HepG2 (cell line): ENCODE data around the gene ARHGAP10. TPM values are rescaled to one million over a fixed set of nuclear protein-coding genes. Genes with fewer than 3 reads are reported as not detected.

Source experiments
- ATAC-seq: fragments of 200-7000 bp; cut with Tn5 transposase; 3 replicates; pipeline ENCODE4 v1.9.1; 2020; ENCODE audit warnings: mild to moderate bottlenecking, moderate library complexity
- BruUV-seq: library from RNA; stranded (reverse); fragments of 400-500 nt; replicated peaks from 2 replicates; lab custom pipeline; 2021; lab: Mats Ljungman, UMichigan
- CTCF ChIA-PET: fragments of 300-600 bp; formaldehyde crosslinking; extraction: SDS; loops from one replicate; lab custom pipeline; 2021; ENCODE audit warnings: low total read pairs, inconsistent platforms, low intra/inter-chr PET ratio; lab: Yijun Ruan, JAX
- POLR2A ChIA-PET: fragments of 350-600 bp; sonication (Branson Sonifier 250); formaldehyde crosslinking; loops from one replicate; lab custom pipeline; 2020; ENCODE audit warnings: antibody characterized with exemption, inconsistent platforms; lab: Yijun Ruan, JAX
- DNase-seq: peaks from one replicate; pipeline ENCODE4 v3.0.0-alpha.2; 2015; ENCODE audit warnings: low spot score
- FAIRE-seq: peaks from 3 replicates; lab custom pipeline; 2011; peaks lifted over from hg19 to GRCh38; lab: Jason Lieb, UNC
- H2AFZ ChIP-seq: one replicate; pipeline ENCODE4 v1.6.1; 2011; ENCODE audit warnings: low read length, inconsistent platforms
- H3K27ac ChIP-seq: fragments of 300-600 bp; 3 replicates; pipeline ENCODE4 v1.8.0; 2011; ENCODE audit warnings: mixed run types, mild to moderate bottlenecking, mixed read lengths, low read length, inconsistent platforms; ENCODE audit not compliant: insufficient read depth; ENCODE audit errors: extremely low read length
- H3K27me3 ChIP-seq, 2 experiments: fragments of 200-600 bp in 1 of 2; 2 replicates in 1 of 2; 3 replicates in 1 of 2; pipeline versions ENCODE4 v1.6.0 to v1.8.0; 2011; ENCODE audit warnings: low read length in 2 of 2, mild to moderate bottlenecking in 2 of 2, moderate library complexity in 2 of 2, inconsistent platforms in 1 of 2; ENCODE audit not compliant: insufficient read depth in 2 of 2, control insufficient read depth in 1 of 2
- H3K36me3 ChIP-seq, 2 experiments: fragments of 200-600 bp in 1 of 2; replicated peaks in 1 of 2; 2 replicates in 1 of 2; 3 replicates in 1 of 2; pipeline versions ENCODE4 v1.5.1 to v1.8.0; 2011; ENCODE audit warnings: low read length in 2 of 2, inconsistent platforms in 1 of 2; ENCODE audit not compliant: insufficient read depth in 2 of 2, control insufficient read depth in 1 of 2
- H3K4me1 ChIP-seq: 2 replicates; pipeline ENCODE4 v1.5.1; 2012; ENCODE audit warnings: low read length, inconsistent platforms; ENCODE audit not compliant: insufficient read depth
- H3K4me2 ChIP-seq: 2 replicates; pipeline ENCODE4 v1.6.0; 2011; ENCODE audit warnings: low read depth, low read length, inconsistent platforms
- H3K4me3 ChIP-seq, 3 experiments: fragments of 200-600 bp in 1 of 3; sonication (generic), shearing (Covaris generic) in 1 of 3; replicated peaks in 1 of 3; 2 replicates each; pipeline ENCODE4 v1.5.1; 2011 to 2016; ENCODE audit warnings: low read length in 3 of 3, inconsistent platforms in 2 of 3, low read depth in 2 of 3, mild to moderate bottlenecking in 2 of 3, control low read depth in 1 of 3, mixed read lengths in 1 of 3; ENCODE audit not compliant: insufficient read depth in 1 of 3
- H3K79me2 ChIP-seq: one replicate; pipeline ENCODE4 v1.6.1; 2011; ENCODE audit warnings: low read length, inconsistent platforms; ENCODE audit not compliant: insufficient read depth
- H3K9ac ChIP-seq: 2 replicates; pipeline ENCODE4 v1.6.0; 2011; ENCODE audit warnings: mild to moderate bottlenecking, low read depth, low read length, inconsistent platforms; ENCODE audit not compliant: insufficient read depth
- H3K9me3 ChIP-seq: 2 replicates; pipeline ENCODE4 v1.5.1; 2012; ENCODE audit warnings: mild to moderate bottlenecking, low read length
- H4K20me1 ChIP-seq: 2 replicates; pipeline ENCODE4 v1.6.0; 2011; ENCODE audit warnings: inconsistent platforms, mild to moderate bottlenecking, low read length, moderate library complexity; ENCODE audit not compliant: insufficient read depth
- CEBPB ChIP-seq: IDR thresholded peaks from 2 replicates; pipeline ENCODE4 v1.6.1; 2011; ENCODE audit warnings: low read depth, low read length, improper control_type of control experiment, borderline replicate concordance
- KIAA2018 ChIP-seq: sonication (generic); formaldehyde crosslinking; IDR thresholded peaks from 2 replicates; pipeline ENCODE4 v1.5.0; 2020; ENCODE audit warnings: mild to moderate bottlenecking, missing genetic modification reagents, borderline replicate concordance
- ZNF607 ChIP-seq: sonication (generic); formaldehyde crosslinking; IDR thresholded peaks from 2 replicates; pipeline ENCODE4 v1.5.1; 2020; ENCODE audit warnings: missing genetic modification reagents, mild to moderate bottlenecking, borderline replicate concordance
- WGBS: methylation state at CpG from one replicate; pipeline ENCODE4 v1.1.6; 2017; ENCODE audit warnings: low lambda C conversion rate; 5-methylcytosine and 5-hydroxymethylcytosine counted together
- in situ Hi-C: cut with HindIII; loops from 2 replicates; pipeline ENCODE4 v1.10.0; 2017; ENCODE audit warnings: low pct_unique_long_range_greater_than_20kb; ENCODE audit not compliant: extremely low pct_ligation_motif_present
- intact Hi-C: fragments of 100-400 bp; cut with micrococcal nuclease; formaldehyde crosslinking; loops from one replicate; pipeline ENCODE4 v1.10.0; 2022; ENCODE audit not compliant: unreplicated experiment
- polyA plus RNA-seq, 8 experiments: library from polyadenylated mRNA; depleted of rRNA in 3 of 8; stranded (reverse) in 7 of 8; unstranded in 1 of 8; fragments of >200 nt; fragmentation: Illumina TruSeq in 4 of 8; extraction: Trizol in 4 of 8; gene quantifications; 2 replicates each; pipeline versions ENCODE4 v1.2.1 to v1.2.3, GENCODE V29; 2011 to 2016; ENCODE audit warnings: low read depth in 4 of 8, missing spikeins in 1 of 8, mixed read lengths in 1 of 8; ENCODE audit not compliant: insufficient read depth in 1 of 8
- total RNA-seq, 5 experiments: library from RNA; depleted of rRNA; stranded (reverse); fragments of >200 nt; fragmentation: Illumina TruSeq; extraction: Trizol; gene quantifications; 2 replicates each; pipeline ENCODE4 v1.2.3, GENCODE V29; 2016; ENCODE audit warnings: low read depth in 1 of 5

Gene ARHGAP10
- total and polyA plus RNA-seq, 2 of the 13 experiments (the other 11 are each of a cell fraction or from before 2014, with no cell fraction given): 0.45 to 1.6 TPM

DNA sequence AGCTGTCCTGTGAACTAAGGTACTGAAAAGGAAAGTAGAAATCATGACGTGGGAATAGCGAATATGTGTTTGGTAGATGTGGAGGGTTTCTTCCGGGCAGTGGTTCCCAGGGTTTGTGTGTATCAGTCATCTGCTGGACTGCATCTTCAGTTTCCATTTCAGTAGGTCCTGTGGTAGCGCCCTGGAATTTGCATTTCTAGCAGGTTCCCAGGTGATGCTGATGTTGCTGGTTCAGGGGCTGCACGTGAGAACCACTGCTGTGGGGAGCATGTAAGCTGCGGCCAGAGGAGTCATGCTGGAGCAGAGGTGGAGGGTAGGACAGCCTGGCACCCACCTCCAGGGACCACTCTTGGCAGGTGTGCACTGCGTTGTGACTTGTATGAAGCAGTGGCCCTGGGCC, 47.1 kb downstream of the ARHGAP10 start:
- Histone ChIP-seq H2AFZ (no peak overlapping the region), H3K27me3 (no peaks in the 10 kb centered on the region), H3K9ac (no peak overlapping the region), H3K36me3 (no peaks in the 10 kb centered on the region), H3K4me3 (no peak overlapping the region), H3K9me3 (no peaks in the 10 kb centered on the region), H3K4me1 (no peaks in the 10 kb centered on the region), H3K4me2 (no peak overlapping the region), H3K27ac (no peak overlapping the region), H4K20me1 (no peaks in the 10 kb centered on the region), H3K79me2 (no peaks in the 10 kb centered on the region)
- 67% methylated on average over 4 of the region's 7 CpGs for WGBS
- intact Hi-C loops: no loop called here
- TF ChIP-seq KIAA2018 (CRISPR knock-in tag): no peak
- no peak for TF ChIP-seq ZNF607
- TF ChIP-seq CEBPB: no peak
- CTCF ChIA-PET: no interaction called here
- FAIRE-seq: no peak
- ATAC-seq: no peak
- no peak for DNase-seq
- in situ Hi-C loops: no loop called here
- POLR2A ChIA-PET: no interaction called here
- BruUV-seq: no TSS peak
